OCI-LY7 (cell line): Measurements from ENCODE around the gene SLIT3. TPM values are rescaled to one million over a fixed set of nuclear protein-coding genes. Genes with fewer than 3 reads are reported as not detected.

Experiments used
- BruUV-seq: library from RNA; stranded (reverse); fragments of 400-500 nt; replicated peaks from 2 replicates; lab custom pipeline; 2021; lab: Mats Ljungman, UMichigan
- CTCF ChIA-PET: fragments of 300-600 bp; sonication (Branson Sonifier 250); formaldehyde crosslinking; loops from one replicate; lab custom pipeline; 2022; ENCODE audit warnings: antibody characterized with exemption; ENCODE audit not compliant: unreplicated experiment; lab: Charles Lee
- POLR2A ChIA-PET: fragments of 300-600 bp; sonication (Branson Sonifier 250); formaldehyde crosslinking; loops from one replicate; lab custom pipeline; 2022; ENCODE audit warnings: antibody characterized with exemption; lab: Charles Lee
- DNase-seq: peaks from one replicate; pipeline ENCODE4 v3.0.0-alpha.2; 2015; ENCODE audit warnings: low spot score
- H2AFZ ChIP-seq: fragments of 200-600 bp; sonication (generic), shearing (Covaris generic); 2 replicates; pipeline ENCODE4 v1.6.1; 2014; ENCODE audit warnings: mild to moderate bottlenecking, antibody characterized with exemption, low read length, moderate library complexity
- H3K27ac ChIP-seq: fragments of 200-600 bp; sonication (generic); 2 replicates; pipeline ENCODE4 v1.5.1; 2014; ENCODE audit warnings: mixed run types, low read depth, mild to moderate bottlenecking, moderate library complexity, low read length, inconsistent platforms; ENCODE audit not compliant: poor library complexity, severe bottlenecking
- H3K36me3 ChIP-seq: fragments of 200-600 bp; sonication (generic); 2 replicates; pipeline ENCODE4 v1.6.1; 2014; ENCODE audit warnings: mild to moderate bottlenecking, antibody characterized with exemption, low read length, moderate library complexity, mixed read lengths; ENCODE audit not compliant: insufficient read depth
- H3K4me1 ChIP-seq: fragments of 200-600 bp; sonication (generic); 2 replicates; pipeline ENCODE4 v1.5.1; 2014; ENCODE audit warnings: mild to moderate bottlenecking, low read length; ENCODE audit not compliant: insufficient read depth, poor library complexity, severe bottlenecking
- H3K4me2 ChIP-seq: fragments of 200-600 bp; sonication (generic); 2 replicates; pipeline ENCODE4 v1.6.1; 2014; ENCODE audit warnings: mild to moderate bottlenecking, low read length
- H3K4me3 ChIP-seq: fragments of 200-600 bp; sonication (generic); 2 replicates; pipeline ENCODE4 v1.5.1; 2014; ENCODE audit warnings: mild to moderate bottlenecking, low read depth, low read length; ENCODE audit not compliant: poor library complexity, severe bottlenecking
- H3K79me2 ChIP-seq: fragments of 200-600 bp; sonication (generic); 2 replicates; pipeline ENCODE4 v1.6.1; 2016; ENCODE audit warnings: low read depth, mild to moderate bottlenecking, low read length, moderate library complexity, mixed read lengths; ENCODE audit not compliant: insufficient read depth
- H3K9me2 ChIP-seq: fragments of 200-600 bp; sonication (generic); 2 replicates; pipeline ENCODE4 v1.6.1; 2016; ENCODE audit warnings: mild to moderate bottlenecking, low read length, mixed read lengths; ENCODE audit not compliant: insufficient read depth
- H3K9me3 ChIP-seq: fragments of 200-600 bp; sonication (generic); 2 replicates; pipeline ENCODE4 v1.6.1; 2014; ENCODE audit warnings: mild to moderate bottlenecking, mixed run types, low read length, mixed read lengths
- H4K20me1 ChIP-seq: fragments of 200-600 bp; sonication (generic); 2 replicates; pipeline ENCODE4 v1.6.1; 2014; ENCODE audit warnings: mild to moderate bottlenecking, antibody characterized with exemption, low read length, moderate library complexity, mixed read lengths; ENCODE audit not compliant: insufficient read depth
- CTCF ChIP-seq: fragments of 200-600 bp; sonication (generic); conservative IDR thresholded peaks from 2 replicates; pipeline ENCODE4 v1.5.1; 2014; ENCODE audit warnings: mild to moderate bottlenecking, antibody characterized with exemption, low read length, moderate library complexity, mixed read lengths
- EZH2phosphoT487 ChIP-seq: fragments of 200-600 bp; sonication (generic); IDR thresholded peaks from 2 replicates; pipeline ENCODE4 v1.6.1; 2018; ENCODE audit warnings: low read depth, borderline replicate concordance, mild to moderate bottlenecking, mixed run types, antibody characterized with exemption, low read length, moderate library complexity, mixed read lengths
- intact Hi-C: fragments of 100-400 bp; cut with micrococcal nuclease; formaldehyde crosslinking; loops from one replicate; pipeline ENCODE4 v1.10.0; 2022; ENCODE audit not compliant: unreplicated experiment
- total RNA-seq, 2 experiments: library from RNA; depleted of rRNA in 1 of 2; stranded (reverse); fragments of >200 nt in 1 of 2; shearing (Covaris generic) in 1 of 2; gene quantifications; 2 replicates each; pipeline ENCODE4 v1.2.3, GENCODE V29; 2014 to 2022

Gene SLIT3
- total RNA-seq, 2 experiments from 2014 or later: not detected

GRCh38 chr5:169258372-169259000, 42.5 kb downstream of the SLIT3 start:
- Histone ChIP-seq H3K79me2 (no peaks in the 10 kb centered on the region), H4K20me1 (no peaks in the 10 kb centered on the region), H3K4me2 (no peak overlapping the region), H3K4me3 (no peak overlapping the region), H3K9me2 (no peaks in the 10 kb centered on the region), H3K27ac (no peak overlapping the region), H3K9me3 (no peaks in the 10 kb centered on the region), H3K4me1 (no peaks in the 10 kb centered on the region), H2AFZ (no peak overlapping the region), H3K36me3 (no peaks in the 10 kb centered on the region)
- intact Hi-C loops: no loop called here
- CTCF ChIA-PET: no interaction called here
- TF ChIP-seq CTCF: no peak
- no peak for TF ChIP-seq EZH2phosphoT487
- no TSS peak for BruUV-seq
- no peak for DNase-seq
- POLR2A ChIA-PET: interaction anchor here (0.5 kb wide), 1 partner anchor 15 kb away, joined by 3 read pairs; no protein-coding TSS in a partner anchor

GRCh38 chr5:169256191-169256590, 44.7 kb downstream of the SLIT3 start:
- CTCF ChIA-PET: no interaction called here

More at GRCh38 chr5:169256191-169256590, 44.7 kb downstream of the SLIT3 start:
- Histone ChIP-seq H2AFZ (no peak overlapping the region), H3K9me2 (no peaks in the 10 kb centered on the region), H3K27ac (no peak overlapping the region), H3K79me2 (no peaks in the 10 kb centered on the region), H3K4me2 (no peak overlapping the region), H3K36me3 (no peaks in the 10 kb centered on the region), H4K20me1 (no peaks in the 10 kb centered on the region), H3K9me3 (no peaks in the 10 kb centered on the region), H3K4me1 (no peaks in the 10 kb centered on the region), H3K4me3 (no peak overlapping the region)
- POLR2A ChIA-PET: interaction anchor here (0.8 kb wide), 1 partner anchor 11 kb away, joined by 3 read pairs; no protein-coding TSS in a partner anchor
- intact Hi-C loops: no loop called here
- DNase-seq: no peak
- BruUV-seq: no TSS peak
- TF ChIP-seq CTCF (no peak), EZH2phosphoT487 (no peak)
